Peyer's patch (tissue), 4 donors: Measurements from ENCODE around the gene TIAM1.

Source experiments
- CTCF ChIP-seq, 6 experiments: fragments of 450-650 bp in 4 of 6; fragments of 200-600 bp in 2 of 6; sonication (generic) in 1 of 6; IDR thresholded peaks; one replicate each; pipeline ENCODE4 v1.5.1; 2017 to 2019; ENCODE audit warnings: antibody characterized with exemption in 6 of 6, mild to moderate bottlenecking in 3 of 6, moderate library complexity in 1 of 6
- POLR2A ChIP-seq, 2 donors: fragments of 450-650 bp; IDR thresholded peaks; one replicate each; pipeline ENCODE4 v1.5.1; 2017; ENCODE audit warnings: antibody characterized with exemption in 2 of 2, mild to moderate bottlenecking in 2 of 2, moderate library complexity in 2 of 2

DNA sequence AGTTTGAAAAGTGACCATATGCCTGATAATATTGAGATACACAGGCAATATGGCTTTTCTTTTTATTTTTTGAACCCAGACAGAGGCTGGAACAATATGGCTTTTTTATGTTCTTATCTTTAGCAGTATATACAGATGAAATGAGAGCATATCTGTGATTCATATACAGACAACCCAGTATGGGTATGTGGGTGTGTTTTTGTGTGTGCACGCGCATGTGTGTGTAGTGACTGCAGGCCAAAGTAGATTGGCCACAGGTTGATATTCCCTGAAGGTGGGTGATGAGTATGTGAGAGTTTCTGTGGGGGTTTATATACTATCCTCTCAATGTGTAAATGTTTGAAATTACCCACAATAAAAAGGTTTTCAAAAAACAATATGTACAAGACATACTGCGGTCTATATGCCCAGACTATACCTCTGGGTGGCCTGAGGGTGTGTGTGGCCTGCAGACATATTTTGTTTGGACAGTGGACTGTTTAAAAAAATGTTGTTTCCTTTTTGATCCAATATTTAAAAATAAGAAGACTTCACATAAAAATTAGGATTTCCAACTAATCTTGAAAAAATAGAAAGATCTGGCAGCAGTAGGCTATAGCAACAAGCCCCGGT is 26.3 kb upstream of the TIAM1 start:
- no peak for TF ChIP-seq CTCF (IDR thresholded peaks at IDR 0.05)
- no peak for TF ChIP-seq POLR2A (IDR thresholded peaks at IDR 0.05)
